Jurkat, Clone E6-1 (cell line): Measurements from ENCODE around the gene CCM2L.

Source experiments
- DNase-seq: peaks from one replicate; pipeline ENCODE4 v3.0.0-alpha.2; 2011; ENCODE audit warnings: low read depth, low spot score
- H3K4me3 ChIP-seq: 2 replicates; pipeline ENCODE4 v1.5.1; 2011; ENCODE audit warnings: mild to moderate bottlenecking, low read length, control low read depth, moderate library complexity

CCM2L gene

DNA sequence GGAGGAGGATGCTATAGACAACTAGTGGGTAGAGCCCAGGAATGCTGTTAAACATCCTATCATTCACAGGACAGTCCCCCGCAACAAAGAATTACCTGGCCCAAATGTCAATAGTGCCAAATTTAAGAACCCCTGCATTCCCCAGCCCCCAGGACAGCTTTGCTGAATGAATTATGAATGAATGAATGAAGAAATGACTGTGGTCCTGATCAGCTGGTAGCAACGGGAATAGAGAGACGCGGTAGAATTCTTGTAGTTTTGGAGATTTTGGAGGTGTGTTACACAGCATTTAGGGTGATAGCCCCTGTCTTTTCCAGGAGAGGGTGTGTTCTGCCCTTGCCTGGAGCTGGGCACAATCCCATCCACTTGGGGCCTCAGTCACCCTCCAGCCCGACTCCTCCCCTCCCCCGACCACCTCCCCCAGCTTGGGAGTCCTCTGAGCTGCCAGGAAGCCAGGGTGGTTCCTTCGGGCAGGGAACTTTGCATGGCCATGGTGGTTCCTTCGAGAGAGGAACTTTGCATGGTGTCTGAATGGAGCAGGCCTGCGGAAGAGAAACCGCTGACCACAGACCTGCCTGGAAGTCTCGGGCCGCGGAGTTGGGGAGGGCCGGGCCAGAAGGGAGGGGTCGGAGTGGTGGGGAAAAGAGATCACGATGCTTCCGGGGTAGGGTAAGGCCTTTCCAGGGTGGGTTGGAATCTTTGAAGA, 40.8 kb downstream of the CCM2L start:
- no peak for DNase-seq
- H3K4me3 ChIP-seq, result no peak overlapping the region

DNA sequence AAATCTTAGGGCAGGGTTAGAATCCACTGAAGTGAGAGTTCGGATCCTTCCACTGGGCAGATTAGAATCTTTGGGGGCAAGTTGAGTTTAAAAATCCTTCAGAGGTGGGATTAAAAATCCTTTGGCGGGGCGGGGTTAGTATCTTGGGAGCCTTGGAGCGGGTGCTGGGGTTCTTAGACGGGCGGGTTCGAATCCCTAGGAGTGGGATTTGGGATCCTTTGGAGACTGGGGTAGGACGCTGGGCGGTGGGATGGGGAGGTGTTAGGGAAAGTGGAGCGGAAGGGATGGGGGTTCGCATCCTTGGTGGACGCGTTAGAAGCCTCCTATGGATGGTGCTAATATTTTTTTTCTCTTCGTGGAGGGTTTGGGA, 41.5 kb downstream of the CCM2L start:
- DNase-seq, result no peak
- no peak overlapping the region for H3K4me3 ChIP-seq

DNA sequence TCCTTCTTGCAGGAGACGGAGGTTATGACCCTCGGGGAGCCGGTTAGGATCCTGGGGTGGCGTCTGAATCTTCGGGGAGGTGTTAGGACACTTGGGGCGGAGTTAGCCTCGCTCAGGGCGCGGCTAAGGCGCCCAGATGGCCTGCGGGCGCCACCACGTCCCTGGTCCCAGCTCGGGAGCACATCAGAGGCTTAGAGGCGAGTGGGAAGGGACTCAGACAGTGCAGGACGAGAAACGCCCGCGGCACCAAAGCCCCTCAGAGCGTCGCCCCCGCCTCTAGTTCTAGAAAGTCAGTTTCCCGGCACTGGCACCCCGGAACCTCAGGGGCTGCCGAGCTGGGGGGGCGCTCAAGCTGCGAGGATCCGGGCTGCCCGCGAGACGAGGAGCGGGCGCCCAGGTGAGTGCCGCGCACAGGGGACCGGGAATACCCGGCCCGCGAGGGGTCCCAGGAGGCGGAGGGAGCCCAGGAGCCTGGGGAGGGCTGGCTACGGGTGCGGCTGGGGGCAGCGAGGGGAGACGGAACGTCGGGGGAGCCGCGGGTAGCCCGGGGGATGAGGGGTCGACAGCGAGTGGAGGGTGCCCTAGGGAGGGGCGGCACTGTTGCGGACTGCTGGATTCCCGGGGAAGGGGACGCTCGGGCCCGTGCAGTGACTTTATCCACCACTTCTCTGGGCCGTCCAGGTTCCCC, 42.0 kb downstream of the CCM2L start, which contains the start of gene HCK:
TSS of gene HCK (plus strand) at position 153 of the 688 bp plus-strand sequence.
- no peak within 1 kb of the TSS for H3K4me3 ChIP-seq
- no peak for DNase-seq

DNA sequence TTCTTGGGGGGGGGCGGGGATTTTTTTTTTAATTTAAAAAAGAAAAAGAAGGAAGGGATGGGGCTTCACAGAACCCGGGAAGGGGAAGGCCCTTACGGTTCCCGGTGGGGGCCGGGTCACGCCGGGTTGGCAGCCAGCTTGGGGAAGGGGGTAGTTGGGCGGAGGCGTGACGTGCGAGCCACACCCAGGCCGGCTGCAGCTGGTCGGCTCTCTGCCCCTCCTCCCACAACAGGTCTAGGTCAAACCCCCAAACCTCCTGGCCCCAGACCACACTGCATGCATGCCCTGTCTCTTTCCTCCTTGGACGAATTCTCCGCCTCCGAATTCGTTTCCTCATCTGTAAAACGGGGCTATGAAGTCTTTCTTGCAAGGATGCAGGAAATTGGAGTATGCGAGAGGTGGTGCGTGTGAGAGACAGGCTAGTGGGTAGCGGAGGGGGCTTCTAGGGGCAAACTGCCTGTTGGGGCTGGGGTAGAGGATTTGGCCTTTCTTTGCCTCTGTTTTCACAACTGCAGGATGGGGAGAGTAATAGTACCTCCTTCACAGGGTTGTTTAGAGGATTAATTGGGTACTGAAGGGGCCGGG, 42.6 kb downstream of the CCM2L start:
- no peak overlapping the region for H3K4me3 ChIP-seq
- DNase-seq, result no peak

DNA sequence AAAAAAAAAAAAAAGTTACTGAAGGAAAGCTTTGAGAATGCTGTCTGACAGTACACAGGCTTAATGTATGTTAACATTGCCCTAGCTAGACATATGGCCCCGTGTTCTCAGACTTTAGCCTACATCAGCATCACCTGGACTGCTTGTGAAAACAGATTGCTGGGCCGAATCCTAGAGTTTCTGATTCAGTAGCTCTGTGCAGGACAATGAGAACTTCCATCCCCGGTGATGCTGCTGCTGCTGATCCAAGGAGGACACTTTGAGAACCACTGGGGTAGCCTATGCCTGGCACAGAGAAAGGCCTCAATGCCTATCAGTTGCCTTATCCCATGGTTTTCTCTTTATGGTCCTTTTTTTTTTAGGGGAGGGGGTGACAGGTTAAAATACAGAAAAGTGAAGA, 43.4 kb downstream of the CCM2L start:
- DNase-seq, result no peak
- H3K4me3 ChIP-seq, result no peak overlapping the region

DNA sequence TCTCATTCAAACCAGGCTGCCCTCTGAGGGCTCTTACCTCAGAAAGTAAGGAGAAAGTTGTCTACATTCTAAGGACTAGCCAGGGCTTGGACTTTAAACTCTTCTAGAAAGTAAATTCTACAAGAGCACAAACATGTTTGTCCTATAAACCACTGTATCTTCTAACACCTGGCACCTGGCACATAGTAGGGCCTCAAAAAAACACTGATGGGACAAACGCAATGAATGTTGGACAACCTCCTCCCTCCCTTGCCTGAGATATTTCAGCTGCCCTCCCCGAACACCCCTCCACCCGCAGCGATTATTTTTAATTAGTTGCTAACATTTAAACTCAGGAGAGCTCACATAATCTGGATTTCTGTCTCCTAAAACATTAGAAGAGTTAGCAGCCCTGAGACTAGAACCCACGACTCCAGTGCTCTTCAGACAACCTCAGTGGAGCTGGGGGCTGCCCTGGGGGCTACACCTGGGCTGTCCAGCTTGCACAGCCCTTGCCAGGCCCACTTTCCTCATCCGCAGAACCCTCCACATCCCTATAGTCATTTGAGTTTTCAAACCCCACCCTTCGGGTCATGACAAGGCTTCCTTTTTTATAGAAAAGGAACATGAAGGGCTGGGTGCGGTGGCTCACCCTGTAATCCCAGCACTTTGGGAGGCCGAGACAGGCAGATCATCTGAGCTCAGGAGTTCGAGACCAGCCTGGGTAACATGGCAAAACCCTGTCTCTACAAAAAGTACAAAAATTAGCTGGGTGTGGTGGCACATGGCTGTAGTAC, 46.7 kb downstream of the CCM2L start:
- DNase-seq, result no peak
- no peak overlapping the region for H3K4me3 ChIP-seq

DNA sequence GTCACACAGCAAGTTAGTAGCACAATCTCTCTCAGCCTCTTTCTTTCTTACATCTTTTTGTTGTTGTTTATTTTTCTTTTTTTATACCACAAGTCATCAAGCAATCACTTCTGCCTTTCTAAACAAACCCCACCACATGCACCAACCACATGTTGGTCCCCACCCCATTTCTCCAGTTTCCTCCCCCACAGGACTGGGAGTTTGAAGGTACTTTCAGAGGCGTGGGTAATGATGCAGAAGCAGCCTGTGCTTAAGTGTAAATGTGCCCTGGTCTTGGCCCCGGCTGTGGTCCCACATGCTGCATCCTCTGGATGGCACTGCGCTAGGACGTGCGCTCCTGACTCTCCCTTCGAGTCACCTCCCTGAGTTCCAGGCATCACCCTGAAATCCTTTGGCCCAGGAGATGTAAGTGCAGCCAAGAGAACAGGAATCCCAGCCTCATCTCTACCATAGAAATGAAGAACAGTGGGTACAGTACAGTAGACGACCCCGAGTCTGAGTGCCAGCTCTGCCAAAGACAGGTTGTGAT, 47.5 kb downstream of the CCM2L start:
- no peak overlapping the region for H3K4me3 ChIP-seq
- no peak for DNase-seq

DNA sequence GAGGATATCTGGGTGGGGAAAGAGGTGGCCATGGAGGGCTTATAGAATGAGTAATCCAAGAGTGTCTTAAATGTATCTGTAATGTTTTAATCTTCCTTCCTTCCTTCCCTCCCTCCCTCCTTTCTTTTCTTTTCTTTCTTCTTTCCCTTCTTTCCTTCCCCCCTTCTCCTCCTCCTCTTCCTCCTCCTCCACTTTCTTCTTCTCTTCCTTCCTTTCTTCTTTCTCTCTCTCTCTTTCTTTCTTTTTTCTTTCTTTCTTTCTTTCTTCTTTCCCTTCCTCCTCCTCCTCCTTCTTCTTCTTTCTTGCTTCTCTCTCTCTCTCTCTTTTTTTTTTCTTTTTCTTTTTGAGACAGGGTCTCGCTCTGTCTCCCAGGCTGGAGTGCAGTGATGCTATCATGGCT, 49.0 kb downstream of the CCM2L start:
- DNase-seq, result no peak
- no peak overlapping the region for H3K4me3 ChIP-seq

DNA sequence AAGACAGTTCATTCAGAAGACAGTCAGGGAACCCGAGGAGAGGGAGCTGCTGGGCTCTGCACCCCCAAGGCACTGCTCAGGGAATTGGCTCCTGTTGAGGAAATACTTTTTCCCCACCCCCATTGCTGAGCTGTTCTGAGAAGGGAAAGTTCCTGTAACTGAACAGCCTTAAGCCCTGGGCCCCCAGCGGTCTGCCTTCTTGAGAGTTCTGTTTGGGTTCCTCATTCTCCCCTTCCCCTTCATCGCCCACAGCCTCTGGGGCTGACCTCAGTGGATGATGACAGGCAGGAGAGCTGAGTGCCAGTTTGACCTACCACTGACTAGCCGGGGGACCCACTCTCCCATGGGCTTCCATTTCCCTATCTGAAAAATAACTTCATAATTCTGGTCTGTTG, 52.5 kb downstream of the CCM2L start:
- no peak for DNase-seq
- no peak overlapping the region for H3K4me3 ChIP-seq

DNA sequence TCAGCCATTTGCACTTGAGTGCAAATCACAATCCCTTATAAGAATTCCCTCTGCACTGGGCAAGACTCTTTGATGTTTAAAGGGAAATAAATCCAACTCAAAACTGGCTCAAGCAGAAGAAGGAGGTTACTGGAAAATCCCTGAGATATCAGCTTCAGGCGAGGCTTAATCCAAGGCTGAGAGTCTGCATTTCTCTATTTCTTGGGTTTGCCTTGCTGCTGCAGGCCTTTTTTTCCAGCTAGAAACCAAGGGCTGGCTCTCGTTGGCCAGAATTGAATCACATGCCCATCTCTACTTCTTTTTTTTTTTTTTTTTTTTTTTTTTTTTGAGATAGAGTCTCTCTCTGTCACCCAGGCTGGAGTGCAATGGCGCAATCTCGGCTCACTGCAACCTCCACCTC, 53.5 kb downstream of the CCM2L start:
- no peak overlapping the region for H3K4me3 ChIP-seq

DNA sequence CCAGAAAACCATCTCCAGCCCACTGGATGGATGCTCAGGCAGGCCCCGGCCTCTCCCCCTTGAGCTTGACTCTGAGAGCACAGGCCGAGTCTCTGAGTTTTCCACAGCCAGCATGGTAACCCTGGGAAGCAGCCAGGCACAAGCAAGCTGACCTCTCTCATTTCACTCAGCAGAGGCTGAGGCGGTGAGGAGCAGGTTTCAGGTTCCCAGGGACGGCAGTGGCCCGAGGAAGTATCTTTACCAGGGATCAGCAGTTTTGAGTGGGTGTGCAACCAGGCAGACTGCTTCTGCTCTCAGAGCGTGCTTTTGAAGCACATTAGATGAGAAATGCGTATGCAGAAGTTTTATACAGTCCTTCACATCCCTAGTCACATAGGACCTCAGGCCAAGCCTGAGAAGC, 54.4 kb downstream of the CCM2L start:
- no peak for DNase-seq

More for the DNA sequence above, 53.5 kb downstream of the CCM2L start:
- no peak for DNase-seq

DNA sequence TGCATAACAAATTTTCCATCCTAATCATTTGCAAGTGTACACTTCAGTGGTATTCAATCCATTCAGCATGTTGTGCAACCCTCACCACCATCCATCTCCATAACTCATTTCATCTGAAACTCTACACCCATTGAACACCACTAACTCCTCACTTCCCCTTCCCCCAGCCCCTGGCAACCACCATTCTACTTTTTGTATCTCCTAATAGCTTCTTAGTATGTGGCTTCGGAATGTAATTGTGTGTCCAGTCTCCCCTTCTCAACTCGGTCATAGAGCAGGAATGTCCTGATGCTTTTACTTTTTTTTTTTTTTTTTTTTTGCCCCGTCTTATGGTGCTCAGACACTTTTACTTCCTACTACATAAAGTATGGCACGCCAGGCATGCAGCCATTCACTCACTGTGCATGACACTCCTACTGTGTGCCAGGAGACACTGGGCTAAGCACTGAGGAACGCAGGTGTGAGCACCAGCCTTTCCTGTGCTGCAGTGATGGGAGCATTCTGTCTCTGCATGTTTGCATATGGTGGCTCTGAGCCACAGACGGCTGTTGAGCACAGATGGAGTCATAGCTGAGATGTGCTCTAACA, 57.1 kb downstream of the CCM2L start:
- no peak for DNase-seq
- no peak overlapping the region for H3K4me3 ChIP-seq

More for the DNA sequence above, 54.4 kb downstream of the CCM2L start:
- no peak overlapping the region for H3K4me3 ChIP-seq

DNA sequence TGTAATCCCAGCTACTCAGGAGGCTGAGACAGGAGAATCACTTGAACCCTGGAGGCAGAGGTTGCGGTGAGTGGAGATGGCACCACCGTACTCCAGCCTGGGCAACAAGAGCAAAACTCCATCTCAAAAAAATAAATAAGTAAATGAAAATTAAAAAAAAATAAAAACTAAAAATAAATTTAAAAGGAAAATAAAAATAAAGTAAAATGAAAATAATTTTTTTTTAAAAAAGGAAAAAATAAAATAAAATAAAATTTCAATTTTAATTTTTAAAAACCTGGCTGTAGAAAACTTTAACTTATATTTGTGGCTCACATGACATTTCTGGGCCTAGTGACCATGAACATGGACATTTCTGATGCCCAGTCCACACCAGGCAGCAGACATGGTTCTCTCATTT, 57.9 kb downstream of the CCM2L start:
- DNase-seq, result no peak

DNA sequence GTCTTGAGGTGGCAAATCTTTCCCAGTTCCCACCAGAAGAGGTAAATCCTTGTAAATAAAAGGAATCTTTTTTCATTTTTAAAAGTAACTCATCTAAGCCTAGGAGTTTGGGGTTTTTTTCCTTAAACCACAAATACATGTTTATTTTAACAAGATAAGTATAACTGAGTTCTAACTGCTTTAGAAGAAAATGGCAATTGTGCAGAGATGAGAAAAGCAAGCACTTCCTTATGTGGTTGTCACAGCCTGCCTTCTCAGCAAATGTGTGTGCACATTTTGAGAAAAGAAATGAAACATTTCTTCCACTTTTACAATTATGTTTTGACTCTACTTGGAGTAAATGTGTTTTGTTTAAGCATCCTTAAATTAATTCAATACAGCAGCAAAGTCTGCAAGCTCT, 59.5 kb downstream of the CCM2L start:
- DNase-seq, result no peak
- H3K4me3 ChIP-seq, result no peak overlapping the region

More for the DNA sequence above, 57.9 kb downstream of the CCM2L start:
- no peak overlapping the region for H3K4me3 ChIP-seq

DNA sequence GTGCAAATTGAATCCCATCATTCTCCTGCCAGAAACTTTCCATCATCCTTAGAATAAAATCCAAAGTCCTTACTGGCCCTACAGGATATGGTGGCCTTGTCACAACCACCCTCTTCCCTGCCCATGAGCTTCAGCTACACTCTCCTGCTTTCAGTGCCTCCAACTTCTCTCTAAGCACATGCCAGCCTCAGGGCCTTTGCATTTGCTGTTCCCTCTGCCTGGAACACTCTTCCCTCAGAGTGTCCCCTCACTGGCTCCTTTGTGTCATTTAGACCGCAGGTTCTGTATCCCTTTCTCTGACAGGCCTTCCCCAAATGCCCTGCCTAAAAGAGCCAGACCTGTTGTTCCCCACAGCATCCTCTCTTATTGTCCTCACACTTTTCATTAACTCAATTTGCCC, 60.0 kb downstream of the CCM2L start:
- DNase-seq, result no peak

DNA sequence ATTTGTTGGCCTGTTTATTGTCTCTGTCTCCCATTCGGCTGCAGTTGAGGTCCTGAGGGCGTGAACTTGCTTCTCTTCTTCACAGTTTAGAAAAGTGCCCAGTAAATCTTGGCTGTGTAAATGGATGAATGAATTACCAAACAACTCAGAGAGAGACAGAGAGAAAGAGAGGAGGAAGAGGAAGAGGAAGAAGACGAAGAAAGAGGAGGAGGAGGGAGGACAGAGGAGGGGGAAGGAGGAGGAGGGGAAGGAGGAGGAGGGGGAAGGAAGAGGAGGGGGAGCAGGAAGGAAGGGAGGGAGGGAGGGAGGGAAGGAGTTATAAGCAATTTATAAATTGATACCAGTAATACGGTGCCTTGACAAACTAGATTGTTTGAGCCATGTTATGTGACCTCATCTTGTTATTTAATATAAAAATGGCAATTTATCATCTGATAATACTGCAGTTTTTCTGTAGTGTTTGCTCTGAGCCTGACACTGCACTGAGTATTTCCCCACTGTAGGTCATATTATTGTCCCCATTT, 60.5 kb downstream of the CCM2L start:
- H3K4me3 ChIP-seq, result no peak overlapping the region
- DNase-seq, result no peak

More for the DNA sequence above, 60.0 kb downstream of the CCM2L start:
- H3K4me3 ChIP-seq, result no peak overlapping the region

DNA sequence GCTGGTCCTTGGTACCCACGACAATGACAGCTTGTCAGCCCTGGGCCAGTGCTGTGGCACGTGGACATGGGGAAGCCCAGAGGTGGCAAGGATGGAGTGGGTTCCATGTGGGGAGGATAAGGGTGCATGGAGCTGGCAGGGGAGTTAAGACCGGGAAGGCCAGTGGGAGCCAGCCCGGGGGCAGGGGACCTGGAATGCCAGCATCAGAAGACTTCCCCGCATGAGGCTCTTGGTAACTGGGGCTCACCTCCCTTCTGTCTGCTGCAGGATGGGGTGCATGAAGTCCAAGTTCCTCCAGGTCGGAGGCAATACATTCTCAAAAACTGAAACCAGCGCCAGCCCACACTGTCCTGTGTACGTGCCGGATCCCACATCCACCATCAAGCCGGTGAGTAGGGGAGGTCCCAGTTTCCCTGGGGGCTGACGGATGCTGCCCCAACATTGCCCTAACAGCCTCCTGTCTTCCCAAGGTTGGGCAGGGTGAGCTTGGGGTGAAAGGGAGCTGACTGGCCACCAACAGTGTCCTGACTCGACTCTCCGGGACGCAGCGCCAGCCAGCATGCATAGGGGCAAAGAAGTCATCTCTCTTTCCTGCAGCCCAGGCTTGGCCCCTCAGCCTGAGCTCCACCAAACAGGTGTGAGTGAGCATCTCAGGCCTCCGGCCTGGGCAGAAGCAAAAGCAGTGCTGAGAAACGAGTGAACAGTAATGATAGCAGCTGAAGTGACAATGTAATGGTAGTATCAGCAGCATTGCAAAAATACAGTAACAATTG, 61.3 kb downstream of the CCM2L start:
- DNase-seq, result no peak
- no peak overlapping the region for H3K4me3 ChIP-seq

DNA sequence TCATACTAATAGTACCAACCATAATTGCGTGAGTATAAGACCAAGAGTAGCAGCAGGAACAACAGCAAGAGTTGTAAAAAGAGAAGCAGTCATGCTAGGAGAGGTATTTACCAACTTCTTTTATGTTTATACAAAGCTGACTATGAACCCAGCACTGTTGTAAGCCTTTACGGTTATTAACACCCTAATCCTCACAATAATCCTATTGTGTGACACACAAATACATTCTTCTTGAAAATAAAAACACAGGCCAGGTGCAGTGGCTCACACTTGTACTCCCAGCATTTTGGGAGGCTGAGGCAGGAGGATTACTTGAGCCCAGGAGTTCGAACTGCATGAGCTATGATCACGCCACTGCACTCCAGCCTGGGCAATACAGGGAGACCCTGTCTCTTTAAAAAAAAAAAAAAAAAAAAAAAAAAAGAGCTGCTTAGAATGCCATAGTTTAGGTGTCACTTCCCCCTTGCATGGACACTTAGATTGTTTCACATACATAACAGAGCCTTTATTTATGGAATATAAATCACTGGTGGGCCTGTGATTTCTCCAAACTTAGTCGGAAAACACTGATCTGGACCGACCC, 62.0 kb downstream of the CCM2L start:
- H3K4me3 ChIP-seq, result no peak overlapping the region
- DNase-seq, result no peak
